ENCODE measurements around the gene RASSF4.

DNA sequence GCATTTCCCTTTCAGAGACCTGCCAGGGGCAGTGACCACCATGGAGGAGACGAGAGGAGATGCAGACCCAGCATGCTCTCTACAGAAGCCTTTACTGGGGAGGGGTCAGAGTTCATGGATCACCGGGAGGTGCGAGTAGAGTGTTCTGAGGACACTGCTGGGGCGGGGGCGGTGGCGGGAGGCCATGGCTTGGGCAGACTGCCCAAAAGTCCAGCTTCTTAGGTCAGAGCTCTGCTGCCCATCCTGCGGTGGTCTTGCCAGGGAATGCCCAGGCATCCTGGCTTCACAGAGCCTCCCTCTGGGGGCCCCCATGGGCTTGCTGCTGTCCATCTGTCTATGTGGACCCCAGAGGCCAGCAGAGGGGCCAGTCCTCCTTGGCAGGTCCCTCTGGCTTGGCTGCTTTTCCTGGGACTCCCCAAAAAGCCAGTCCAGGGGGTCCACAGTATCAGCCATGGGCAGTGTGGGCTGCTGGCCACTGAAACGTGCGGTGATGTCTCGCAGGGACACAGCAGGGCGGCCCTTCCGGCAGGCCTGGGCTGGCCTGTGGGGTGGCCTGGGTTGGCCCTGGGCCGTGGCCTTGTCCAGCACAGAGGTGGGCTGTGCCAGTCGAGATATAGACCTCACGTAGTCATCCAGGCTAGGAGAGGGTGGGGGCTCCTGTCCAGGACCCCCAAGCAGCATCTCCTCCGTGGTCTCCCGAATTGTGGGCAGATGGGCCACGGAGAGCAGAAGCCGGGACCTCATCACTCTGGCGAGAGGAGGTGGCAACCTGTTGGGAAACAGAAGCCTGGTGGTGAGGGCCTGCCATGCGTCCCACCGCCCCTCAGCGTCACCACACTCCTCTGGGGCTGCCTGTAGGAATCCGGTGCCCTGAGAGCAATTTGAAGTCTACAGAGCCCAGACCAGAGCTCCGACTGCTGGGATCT lies 17.9 kb downstream of the RASSF4 start:
- no peak for TF ChIP-seq GATA3 (IDR thresholded peaks at IDR 0.05; ENCODE audit: low read depth, low read length)
- TF ChIP-seq GATA2 (IDR thresholded peaks at IDR 0.05; ENCODE audit: low read depth, low read length) = no peak

Measured in SH-SY5Y (cell line).